ENCODE results near the gene PLCG2. TPM values are rescaled to one million over a fixed set of nuclear protein-coding genes. Genes with fewer than 3 reads are reported as not detected.
"Not testable (repeated sequence)": the region's sequence is repeated elsewhere in the genome, so short reads cannot be mapped to it uniquely, and the experiment has no call there.

Gene PLCG2
- polyA plus RNA-seq, 1 donor from 2014 or later: not detected

DNA sequence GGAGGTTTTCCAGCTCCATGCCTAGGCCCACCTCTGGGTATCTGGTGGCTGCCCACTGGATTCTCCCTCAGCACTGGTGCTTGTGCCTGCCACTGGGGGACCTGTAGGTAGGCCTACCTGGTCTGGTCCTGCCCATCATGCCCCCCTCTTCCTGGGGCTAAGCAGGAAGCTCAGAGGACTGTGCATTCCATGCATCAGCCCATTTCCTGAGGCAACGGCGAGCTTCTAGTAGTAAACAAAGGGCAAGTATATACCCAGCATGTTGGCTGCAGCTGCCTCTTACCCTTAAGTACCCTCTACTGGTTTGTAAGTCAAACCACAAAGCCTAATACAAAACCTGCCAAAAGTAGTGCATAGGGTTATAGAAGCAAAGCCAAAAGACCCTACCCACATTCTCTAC, 194.6 kb downstream of the PLCG2 start:
- Histone ChIP-seq H3K9ac (ENCODE audit: low read length) (no peak overlapping the region), H2AFZ (ENCODE audit: low read depth, low read length) (no peak overlapping the region), H3K9me2 (ENCODE audit: insufficient read depth, low read length) (no peaks in the 10 kb centered on the region), H3K79me2 (replicated peaks; ENCODE audit: insufficient read depth, low read length) (no peaks in the 10 kb centered on the region), H3K36me3 (ENCODE audit: insufficient read depth, low read length) (no peaks in the 10 kb centered on the region), H3K27ac (ENCODE audit: low read length) (no peak overlapping the region), H3K9me3 (ENCODE audit: low read length) (no peaks in the 10 kb centered on the region), H3K4me3 (ENCODE audit: low read length) (no peak overlapping the region), H3K27me3 (ENCODE audit: insufficient read depth, low read depth, low read length) (no peaks in the 10 kb centered on the region), H3F3A (ENCODE audit: insufficient read depth, low read length, poor library complexity, severe bottlenecking) (no peaks in the 10 kb centered on the region), H3K4me2 (ENCODE audit: low read length) (no peak overlapping the region), H4K20me1 (ENCODE audit: insufficient read depth) (no peaks in the 10 kb centered on the region)
- TF ChIP-seq, protein P1, sequence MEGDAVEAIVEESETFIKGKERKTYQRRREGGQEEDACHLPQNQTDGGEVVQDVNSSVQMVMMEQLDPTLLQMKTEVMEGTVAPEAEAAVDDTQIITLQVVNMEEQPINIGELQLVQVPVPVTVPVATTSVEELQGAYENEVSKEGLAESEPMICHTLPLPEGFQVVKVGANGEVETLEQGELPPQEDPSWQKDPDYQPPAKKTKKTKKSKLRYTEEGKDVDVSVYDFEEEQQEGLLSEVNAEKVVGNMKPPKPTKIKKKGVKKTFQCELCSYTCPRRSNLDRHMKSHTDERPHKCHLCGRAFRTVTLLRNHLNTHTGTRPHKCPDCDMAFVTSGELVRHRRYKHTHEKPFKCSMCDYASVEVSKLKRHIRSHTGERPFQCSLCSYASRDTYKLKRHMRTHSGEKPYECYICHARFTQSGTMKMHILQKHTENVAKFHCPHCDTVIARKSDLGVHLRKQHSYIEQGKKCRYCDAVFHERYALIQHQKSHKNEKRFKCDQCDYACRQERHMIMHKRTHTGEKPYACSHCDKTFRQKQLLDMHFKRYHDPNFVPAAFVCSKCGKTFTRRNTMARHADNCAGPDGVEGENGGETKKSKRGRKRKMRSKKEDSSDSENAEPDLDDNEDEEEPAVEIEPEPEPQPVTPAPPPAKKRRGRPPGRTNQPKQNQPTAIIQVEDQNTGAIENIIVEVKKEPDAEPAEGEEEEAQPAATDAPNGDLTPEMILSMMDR (IDR thresholded peaks at IDR 0.05; ENCODE audit: poor library complexity, severe bottlenecking): no peak
- no peak for TF ChIP-seq EZH2 (IDR thresholded peaks at IDR 0.05; ENCODE audit: borderline replicate concordance, insufficient read depth, low read length, poor library complexity, severe bottlenecking)
- no peak for TF ChIP-seq EP300 (conservative IDR thresholded peaks at IDR 0.05; ENCODE audit: poor library complexity, severe bottlenecking)
- no peak for TF ChIP-seq TAF1 (IDR thresholded peaks at IDR 0.05; ENCODE audit: low read depth)
- TF ChIP-seq POLR2AphosphoS5 (IDR thresholded peaks at IDR 0.05): no peak

DNA sequence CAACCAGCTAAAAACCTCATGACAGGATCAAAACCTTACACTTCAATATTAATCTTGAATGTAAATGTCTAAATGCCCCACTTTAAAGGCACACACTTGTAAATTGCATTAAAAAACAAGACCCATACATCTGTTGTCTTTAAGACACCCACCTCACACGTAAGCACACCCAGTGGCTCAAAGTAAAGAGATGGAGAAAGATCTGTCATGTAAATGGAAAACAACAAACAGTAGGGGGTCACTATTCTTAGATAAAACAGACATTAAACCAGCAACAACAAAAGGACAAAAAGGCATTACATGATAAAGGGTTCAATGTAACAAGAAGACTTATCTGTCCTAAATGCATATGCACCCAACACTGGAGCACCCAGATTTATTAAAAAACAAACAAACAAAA, 196.5 kb downstream of the PLCG2 start:
- no peaks in the 10 kb centered on the region for H3F3A ChIP-seq (ENCODE audit: insufficient read depth, low read length, poor library complexity, severe bottlenecking)
- TF ChIP-seq, protein P2, sequence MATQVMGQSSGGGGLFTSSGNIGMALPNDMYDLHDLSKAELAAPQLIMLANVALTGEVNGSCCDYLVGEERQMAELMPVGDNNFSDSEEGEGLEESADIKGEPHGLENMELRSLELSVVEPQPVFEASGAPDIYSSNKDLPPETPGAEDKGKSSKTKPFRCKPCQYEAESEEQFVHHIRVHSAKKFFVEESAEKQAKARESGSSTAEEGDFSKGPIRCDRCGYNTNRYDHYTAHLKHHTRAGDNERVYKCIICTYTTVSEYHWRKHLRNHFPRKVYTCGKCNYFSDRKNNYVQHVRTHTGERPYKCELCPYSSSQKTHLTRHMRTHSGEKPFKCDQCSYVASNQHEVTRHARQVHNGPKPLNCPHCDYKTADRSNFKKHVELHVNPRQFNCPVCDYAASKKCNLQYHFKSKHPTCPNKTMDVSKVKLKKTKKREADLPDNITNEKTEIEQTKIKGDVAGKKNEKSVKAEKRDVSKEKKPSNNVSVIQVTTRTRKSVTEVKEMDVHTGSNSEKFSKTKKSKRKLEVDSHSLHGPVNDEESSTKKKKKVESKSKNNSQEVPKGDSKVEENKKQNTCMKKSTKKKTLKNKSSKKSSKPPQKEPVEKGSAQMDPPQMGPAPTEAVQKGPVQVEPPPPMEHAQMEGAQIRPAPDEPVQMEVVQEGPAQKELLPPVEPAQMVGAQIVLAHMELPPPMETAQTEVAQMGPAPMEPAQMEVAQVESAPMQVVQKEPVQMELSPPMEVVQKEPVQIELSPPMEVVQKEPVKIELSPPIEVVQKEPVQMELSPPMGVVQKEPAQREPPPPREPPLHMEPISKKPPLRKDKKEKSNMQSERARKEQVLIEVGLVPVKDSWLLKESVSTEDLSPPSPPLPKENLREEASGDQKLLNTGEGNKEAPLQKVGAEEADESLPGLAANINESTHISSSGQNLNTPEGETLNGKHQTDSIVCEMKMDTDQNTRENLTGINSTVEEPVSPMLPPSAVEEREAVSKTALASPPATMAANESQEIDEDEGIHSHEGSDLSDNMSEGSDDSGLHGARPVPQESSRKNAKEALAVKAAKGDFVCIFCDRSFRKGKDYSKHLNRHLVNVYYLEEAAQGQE (IDR thresholded peaks at IDR 0.05; ENCODE audit: borderline replicate concordance): no peak
- no peak for TF ChIP-seq TAF1 (IDR thresholded peaks at IDR 0.05; ENCODE audit: low read depth)
- TF ChIP-seq RAD21 (conservative IDR thresholded peaks at IDR 0.05): no peak
- TF ChIP-seq EP300 (conservative IDR thresholded peaks at IDR 0.05; ENCODE audit: poor library complexity, severe bottlenecking): no peak
- TF ChIP-seq MXI1 (conservative IDR thresholded peaks at IDR 0.05; ENCODE audit: poor library complexity, severe bottlenecking): no peak
- no peak for TF ChIP-seq POLR2AphosphoS5 (IDR thresholded peaks at IDR 0.05)
- TF ChIP-seq, protein P1 (IDR thresholded peaks at IDR 0.05; ENCODE audit: poor library complexity, severe bottlenecking): no peak
- TF ChIP-seq SMC3 (conservative IDR thresholded peaks at IDR 0.05; ENCODE audit: poor library complexity): no peak
- no peak for TF ChIP-seq EZH2 (IDR thresholded peaks at IDR 0.05; ENCODE audit: borderline replicate concordance, insufficient read depth, low read length, poor library complexity, severe bottlenecking)
- no peak overlapping the region for H2AFZ ChIP-seq (ENCODE audit: low read depth, low read length)
- no peak overlapping the region for H3K9ac ChIP-seq (ENCODE audit: low read length)
- H3K9me3 ChIP-seq (ENCODE audit: low read length): no peaks in the 10 kb centered on the region
- no peak overlapping the region for H3K4me3 ChIP-seq (ENCODE audit: low read length)
- H3K36me3 ChIP-seq (ENCODE audit: insufficient read depth, low read length): no peaks in the 10 kb centered on the region
- no peak overlapping the region for H3K27ac ChIP-seq (ENCODE audit: low read length)
- no peaks in the 10 kb centered on the region for H4K20me1 ChIP-seq (ENCODE audit: insufficient read depth)
- no peaks in the 10 kb centered on the region for H3K9me2 ChIP-seq (ENCODE audit: insufficient read depth, low read length)
- H3K79me2 ChIP-seq (replicated peaks; ENCODE audit: insufficient read depth, low read length): no peaks in the 10 kb centered on the region
- no peaks in the 10 kb centered on the region for H3K27me3 ChIP-seq (ENCODE audit: insufficient read depth, low read depth, low read length)
- no peak overlapping the region for H3K4me2 ChIP-seq (ENCODE audit: low read length)

DNA sequence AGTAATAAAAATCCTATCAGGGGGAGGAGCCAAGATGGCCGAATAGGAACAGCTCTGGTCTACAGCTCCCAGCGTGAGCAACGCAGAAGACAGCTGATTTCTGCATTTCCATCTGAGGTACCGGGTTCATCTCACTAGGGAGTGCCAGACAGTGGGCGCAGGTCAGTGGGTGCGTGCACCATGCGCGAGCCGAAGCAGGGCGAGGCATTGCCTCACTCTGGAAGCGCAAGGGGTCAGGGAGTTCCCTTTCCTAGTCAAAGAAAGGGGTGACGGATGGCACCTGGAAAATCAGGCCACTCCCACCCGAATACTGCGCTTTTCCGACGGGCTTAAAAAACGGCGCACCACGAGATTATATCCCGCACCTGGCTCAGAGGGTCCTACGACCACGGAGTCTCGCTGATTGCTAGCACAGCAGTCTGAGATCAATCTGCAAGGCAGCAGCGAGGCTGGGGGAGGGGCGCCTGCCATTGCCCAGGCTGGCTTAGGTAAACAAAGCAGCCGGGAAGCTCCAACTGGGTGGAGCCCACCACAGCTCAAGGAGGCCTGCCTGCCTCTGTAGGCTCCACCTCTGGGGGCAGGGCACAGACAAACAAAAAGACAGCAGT, 198.3 kb downstream of the PLCG2 start:
- H3K27me3 ChIP-seq (ENCODE audit: insufficient read depth, low read depth, low read length); H3K4me3 ChIP-seq (ENCODE audit: low read length); H2AFZ ChIP-seq (ENCODE audit: low read depth, low read length); H3K27ac ChIP-seq (ENCODE audit: low read length); H3K36me3 ChIP-seq (ENCODE audit: insufficient read depth, low read length); H3F3A ChIP-seq (ENCODE audit: insufficient read depth, low read length, poor library complexity, severe bottlenecking); H3K4me2 ChIP-seq (ENCODE audit: low read length); H3K9me3 ChIP-seq (ENCODE audit: low read length); H3K79me2 ChIP-seq (replicated peaks; ENCODE audit: insufficient read depth, low read length); H4K20me1 ChIP-seq (ENCODE audit: insufficient read depth); H3K9ac ChIP-seq (ENCODE audit: low read length); H3K9me2 ChIP-seq (ENCODE audit: insufficient read depth, low read length): not testable (repeated sequence)
